GM12875 (cell line): ENCODE data around the gene LRP1B.

ENCODE experiments used
- H3K4me3 ChIP-seq: one replicate; pipeline ENCODE4 v1.5.1; 2011; ENCODE audit warnings: low read depth, low read length, control low read depth
- CTCF ChIP-seq: IDR thresholded peaks from 2 replicates; pipeline ENCODE4 v1.5.1; 2011; ENCODE audit warnings: low read depth, mild to moderate bottlenecking, control low read depth, inconsistent platforms, low read length, moderate library complexity, borderline replicate concordance; ENCODE audit not compliant: insufficient read depth

The LRP1B gene

GRCh38 chr2:140481136-140481535, 1649.7 kb downstream of the LRP1B start:
- no peak for TF ChIP-seq CTCF
- no peak overlapping the region for H3K4me3 ChIP-seq

- no peak for TF ChIP-seq CTCF
- no peak overlapping the region for H3K4me3 ChIP-seq
Observed at GRCh38 chr2:140473851-140474250, 1657.0 kb downstream of the LRP1B start.

- TF ChIP-seq CTCF, result no peak
- H3K4me3 ChIP-seq, result no peak overlapping the region
Observed at GRCh38 chr2:140472676-140473075, 1658.1 kb downstream of the LRP1B start.

GRCh38 chr2:140465301-140465700, 1665.5 kb downstream of the LRP1B start:
- H3K4me3 ChIP-seq, result no peak overlapping the region
- no peak for TF ChIP-seq CTCF

GRCh38 chr2:140462990-140463389, 1667.8 kb downstream of the LRP1B start:
- no peak overlapping the region for H3K4me3 ChIP-seq
- no peak for TF ChIP-seq CTCF

GRCh38 chr2:140457483-140457882, 1673.3 kb downstream of the LRP1B start:
- no peak overlapping the region for H3K4me3 ChIP-seq
- TF ChIP-seq CTCF, result no peak

- TF ChIP-seq CTCF, result no peak
- no peak overlapping the region for H3K4me3 ChIP-seq
Observed at GRCh38 chr2:140455315-140455714, 1675.5 kb downstream of the LRP1B start.
